Suprapubic skin (tissue), 4 donors: Measurements from ENCODE around the gene TNS2.

Experiments
- CTCF ChIP-seq, 2 donors: fragments of 200-600 bp in 1 of 2; fragments of 450-650 bp in 1 of 2; sonication (generic) in 1 of 2; IDR thresholded peaks; one replicate each; pipeline ENCODE4 v1.5.1; 2016 to 2019; ENCODE audit warnings: antibody characterized with exemption in 2 of 2, mild to moderate bottlenecking in 1 of 2, moderate library complexity in 1 of 2
- POLR2A ChIP-seq, 2 donors: fragments of 450-650 bp; IDR thresholded peaks; one replicate each; pipeline ENCODE4 v1.6.1; 2017; ENCODE audit warnings: antibody characterized with exemption in 2 of 2, mild to moderate bottlenecking in 2 of 2, moderate library complexity in 2 of 2
- POLR2AphosphoS5 ChIP-seq, 3 donors: sonication (generic); formaldehyde crosslinking; IDR thresholded peaks; one replicate each; pipeline ENCODE4 v1.6.1; 2017; ENCODE audit warnings: antibody characterized with exemption in 3 of 3

DNA sequence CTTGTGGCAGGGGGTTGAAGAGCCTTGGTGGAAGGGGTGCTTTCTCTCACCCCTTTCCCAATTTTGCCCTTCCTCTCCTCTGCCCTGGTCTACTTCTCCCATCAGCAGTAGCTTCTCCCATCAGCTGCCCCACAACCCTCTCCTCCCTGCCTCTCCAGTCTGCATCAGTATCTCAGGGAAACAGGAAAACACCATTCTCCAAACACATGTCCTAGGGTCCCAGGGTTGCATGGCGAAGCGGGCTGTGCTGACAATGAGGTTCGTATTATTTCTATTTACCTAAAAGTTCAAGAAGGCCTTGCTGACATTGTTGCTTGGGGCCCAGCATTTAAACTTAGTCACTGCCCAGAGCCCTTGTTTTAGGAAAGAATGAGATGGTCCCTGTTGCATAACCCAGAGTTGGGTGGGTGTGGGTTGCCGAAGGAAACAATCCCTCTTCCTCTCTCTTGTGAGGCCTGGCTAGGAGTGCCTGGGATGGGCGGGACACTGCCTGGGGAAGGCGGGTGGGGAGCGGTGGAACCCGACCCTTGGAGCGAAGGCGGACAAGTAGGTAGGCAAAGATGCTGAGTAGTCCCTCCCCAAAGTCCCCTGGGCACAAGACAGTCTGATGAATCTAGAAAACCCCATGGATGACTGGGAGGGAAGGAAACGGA lies 46.4 kb downstream of the TNS2 start:
- no peak for TF ChIP-seq CTCF (IDR thresholded peaks at IDR 0.05)
- TF ChIP-seq POLR2AphosphoS5 (IDR thresholded peaks at IDR 0.05), result peak in 2 of 3 donors; percentile 59 to 61
- no peak for TF ChIP-seq POLR2A (IDR thresholded peaks at IDR 0.05)
